Transverse colon (tissue), 3 donors: ENCODE results near the gene CADPS2.

ENCODE experiments used
- POLR2A ChIP-seq: fragments of 450-650 bp; IDR thresholded peaks from one replicate; pipeline ENCODE4 v1.6.1; 2016; ENCODE audit warnings: antibody characterized with exemption, mild to moderate bottlenecking, moderate library complexity
- TF ChIP-seq, protein P1 (sequence below), 5 experiments: fragments of 200-600 bp in 3 of 5; fragments of 450-650 bp in 2 of 5; sonication (generic) in 3 of 5; IDR thresholded peaks; 1 replicate in 2 of 5; 2 replicates in 3 of 5; pipeline ENCODE4 v1.5.1; 2016 to 2017; ENCODE audit warnings: antibody characterized with exemption in 5 of 5, inconsistent platforms in 3 of 5, mild to moderate bottlenecking in 2 of 5, moderate library complexity in 1 of 5

- TF ChIP-seq, protein P1, sequence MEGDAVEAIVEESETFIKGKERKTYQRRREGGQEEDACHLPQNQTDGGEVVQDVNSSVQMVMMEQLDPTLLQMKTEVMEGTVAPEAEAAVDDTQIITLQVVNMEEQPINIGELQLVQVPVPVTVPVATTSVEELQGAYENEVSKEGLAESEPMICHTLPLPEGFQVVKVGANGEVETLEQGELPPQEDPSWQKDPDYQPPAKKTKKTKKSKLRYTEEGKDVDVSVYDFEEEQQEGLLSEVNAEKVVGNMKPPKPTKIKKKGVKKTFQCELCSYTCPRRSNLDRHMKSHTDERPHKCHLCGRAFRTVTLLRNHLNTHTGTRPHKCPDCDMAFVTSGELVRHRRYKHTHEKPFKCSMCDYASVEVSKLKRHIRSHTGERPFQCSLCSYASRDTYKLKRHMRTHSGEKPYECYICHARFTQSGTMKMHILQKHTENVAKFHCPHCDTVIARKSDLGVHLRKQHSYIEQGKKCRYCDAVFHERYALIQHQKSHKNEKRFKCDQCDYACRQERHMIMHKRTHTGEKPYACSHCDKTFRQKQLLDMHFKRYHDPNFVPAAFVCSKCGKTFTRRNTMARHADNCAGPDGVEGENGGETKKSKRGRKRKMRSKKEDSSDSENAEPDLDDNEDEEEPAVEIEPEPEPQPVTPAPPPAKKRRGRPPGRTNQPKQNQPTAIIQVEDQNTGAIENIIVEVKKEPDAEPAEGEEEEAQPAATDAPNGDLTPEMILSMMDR (IDR thresholded peaks at IDR 0.05) = no peak
- TF ChIP-seq POLR2A = no peak
Observed at GRCh38 chr7:122412441-122412840, 473.8 kb downstream of the CADPS2 start.
